DND-41 (cell line): ENCODE data around the gene DYSF.

Source experiments
- ATAC-seq: fragments of 200-7000 bp; cut with Tn5 transposase; 3 replicates; pipeline ENCODE4 v1.9.1; 2021; ENCODE audit warnings: low read depth; ENCODE audit not compliant: insufficient read depth
- DNase-seq: peaks from one replicate; pipeline ENCODE4 v3.0.0-alpha.2; 2020
- H2AFZ ChIP-seq: 2 replicates; pipeline ENCODE4 v1.6.0; 2012; ENCODE audit warnings: low read depth, low read length
- H3K27ac ChIP-seq: 2 replicates; pipeline ENCODE4 v1.5.1; 2012; ENCODE audit warnings: low read length, inconsistent platforms
- H3K27me3 ChIP-seq: fragments of 200-600 bp; sonication (generic); 2 replicates; pipeline ENCODE4 v1.6.0; 2012; ENCODE audit warnings: low read length, mild to moderate bottlenecking, inconsistent platforms; ENCODE audit not compliant: insufficient read depth, poor library complexity
- H3K36me3 ChIP-seq: 2 replicates; pipeline ENCODE4 v1.5.1; 2012; ENCODE audit warnings: low read length, inconsistent platforms; ENCODE audit not compliant: insufficient read depth
- H3K4me1 ChIP-seq: 2 replicates; pipeline ENCODE4 v1.5.1; 2012; ENCODE audit warnings: mild to moderate bottlenecking, low read length; ENCODE audit not compliant: insufficient read depth
- H3K4me2 ChIP-seq: 2 replicates; pipeline ENCODE4 v1.6.0; 2012; ENCODE audit warnings: mild to moderate bottlenecking, moderate library complexity, low read length, inconsistent platforms; ENCODE audit not compliant: insufficient read depth
- H3K4me3 ChIP-seq, 2 experiments: fragments of 200-600 bp in 1 of 2; shearing (Covaris generic) in 1 of 2; 2 replicates each; pipeline ENCODE4 v1.5.1; 2012 to 2016; ENCODE audit warnings: inconsistent platforms in 2 of 2, low read length in 2 of 2, mild to moderate bottlenecking in 2 of 2, low read depth in 1 of 2, moderate library complexity in 1 of 2
- H3K79me2 ChIP-seq: 2 replicates; pipeline ENCODE4 v1.6.0; 2012; ENCODE audit warnings: low read length, inconsistent platforms; ENCODE audit not compliant: insufficient read depth
- H3K9ac ChIP-seq: 2 replicates; pipeline ENCODE4 v1.6.0; 2012; ENCODE audit warnings: low read depth, mild to moderate bottlenecking, inconsistent platforms, low read length, moderate library complexity
- H3K9me3 ChIP-seq: 2 replicates; pipeline ENCODE4 v1.5.1; 2012; ENCODE audit warnings: low read length, moderate library complexity, mild to moderate bottlenecking, inconsistent platforms; ENCODE audit not compliant: insufficient read depth, severe bottlenecking
- H4K20me1 ChIP-seq: 2 replicates; pipeline ENCODE4 v1.6.0; 2012; ENCODE audit warnings: low read length; ENCODE audit not compliant: insufficient read depth
- CTCF ChIP-seq: IDR thresholded peaks from 2 replicates; pipeline ENCODE4 v1.5.1; 2012; ENCODE audit warnings: borderline replicate concordance, low read length, moderate library complexity, mild to moderate bottlenecking; ENCODE audit not compliant: poor library complexity, severe bottlenecking; ENCODE audit errors: extremely low read depth
- EZH2 ChIP-seq: IDR thresholded peaks from 3 replicates; pipeline ENCODE4 v1.6.1; 2012; ENCODE audit warnings: borderline replicate concordance, low read depth, mild to moderate bottlenecking, moderate library complexity, low read length, inconsistent platforms; ENCODE audit not compliant: severe bottlenecking

Gene DYSF

DNA sequence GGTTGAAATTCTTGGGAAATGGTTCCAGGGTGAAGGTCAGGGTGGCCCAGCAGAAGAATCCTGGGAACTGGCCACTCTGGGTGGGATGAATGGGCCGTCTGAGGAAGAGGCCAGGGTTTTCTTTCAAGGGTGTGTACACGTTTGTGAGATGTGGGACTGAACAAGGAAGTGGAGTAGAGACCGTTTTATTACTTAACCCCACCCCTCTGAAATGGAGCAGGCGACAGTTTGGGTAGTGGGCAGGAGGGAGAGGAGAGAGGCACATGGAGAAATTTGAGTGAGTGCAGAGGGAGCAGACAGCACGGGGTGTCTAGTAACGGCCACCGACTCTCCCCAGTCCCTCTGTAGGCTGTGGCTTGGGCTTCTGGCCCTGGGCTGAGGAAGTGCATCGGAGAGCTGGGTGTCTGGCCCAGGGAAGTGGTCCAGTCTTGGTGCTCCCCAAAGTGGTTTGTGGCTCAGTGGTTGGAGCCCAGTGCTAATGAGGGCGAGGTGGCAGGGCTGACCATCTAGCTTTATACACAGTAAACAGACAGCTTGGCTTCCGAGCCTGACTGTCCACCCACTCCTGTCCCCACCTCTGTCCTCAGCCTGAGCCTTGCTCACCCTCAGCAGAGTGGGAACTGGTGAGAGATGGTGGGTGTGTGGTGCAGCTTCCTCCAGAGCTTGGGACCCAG lies 135.3 kb downstream of the DYSF start:
- H3K4me2 ChIP-seq: no peak overlapping the region
- TF ChIP-seq EZH2: no peak
- ATAC-seq (no peak), DNase-seq (no peak)
- no peaks in the 10 kb centered on the region for H3K9me3 ChIP-seq
- H3K4me1 ChIP-seq: no peaks in the 10 kb centered on the region
- H3K79me2 ChIP-seq: no peaks in the 10 kb centered on the region
- no peaks in the 10 kb centered on the region for H3K36me3 ChIP-seq
- H3K9ac ChIP-seq: no peak overlapping the region
- H3K27ac ChIP-seq: no peak overlapping the region
- H3K27me3 ChIP-seq: peaks cover 5% of the 10 kb centered on the region
- no peak overlapping the region for H3K4me3 ChIP-seq
- H2AFZ ChIP-seq: no peak overlapping the region
- H4K20me1 ChIP-seq: no peaks in the 10 kb centered on the region

- no peak overlapping the region for H3K4me3 ChIP-seq
- no peaks in the 10 kb centered on the region for H3K4me1 ChIP-seq
- no peaks in the 10 kb centered on the region for H3K27me3 ChIP-seq
- H3K36me3 ChIP-seq: no peaks in the 10 kb centered on the region
- H4K20me1 ChIP-seq: no peaks in the 10 kb centered on the region
- DNase-seq (no peak), ATAC-seq (no peak)
- no peaks in the 10 kb centered on the region for H3K9me3 ChIP-seq
- no peak overlapping the region for H3K4me2 ChIP-seq
- H3K9ac ChIP-seq: no peak overlapping the region
- H3K79me2 ChIP-seq: no peaks in the 10 kb centered on the region
- H2AFZ ChIP-seq: no peak overlapping the region
- H3K27ac ChIP-seq: no peak overlapping the region
- TF ChIP-seq CTCF (no peak), EZH2 (no peak)
These were observed 136.4 kb downstream of the DYSF start for GRCh38 chr2:71589763-71590162.

GRCh38 chr2:71591044-71591443 lies 137.7 kb downstream of the DYSF start:
- TF ChIP-seq CTCF: no peak
- TF ChIP-seq EZH2: no peak
- Histone ChIP-seq H3K36me3 (no peaks in the 10 kb centered on the region), H4K20me1 (no peaks in the 10 kb centered on the region), H3K27ac (no peak overlapping the region), H3K4me1 (no peaks in the 10 kb centered on the region), H3K27me3 (no peaks in the 10 kb centered on the region), H3K4me2 (no peak overlapping the region), H3K9ac (no peak overlapping the region), H2AFZ (no peak overlapping the region), H3K9me3 (no peaks in the 10 kb centered on the region), H3K79me2 (no peaks in the 10 kb centered on the region), H3K4me3 (no peak overlapping the region)
- DNase-seq: no peak
- no peak for ATAC-seq

GRCh38 chr2:71592181-71592711 lies 138.9 kb downstream of the DYSF start:
- H3K9me3 ChIP-seq: no peaks in the 10 kb centered on the region
- H3K27me3 ChIP-seq: no peaks in the 10 kb centered on the region
- H4K20me1 ChIP-seq: no peaks in the 10 kb centered on the region
- TF ChIP-seq CTCF: no peak
- no peak for TF ChIP-seq EZH2
- H2AFZ ChIP-seq: no peak overlapping the region
- no peaks in the 10 kb centered on the region for H3K79me2 ChIP-seq
- no peaks in the 10 kb centered on the region for H3K4me1 ChIP-seq
- no peak overlapping the region for H3K9ac ChIP-seq
- H3K4me3 ChIP-seq: no peak overlapping the region
- H3K36me3 ChIP-seq: no peaks in the 10 kb centered on the region
- DNase-seq (no peak), ATAC-seq (no peak)
- no peak overlapping the region for H3K4me2 ChIP-seq
- H3K27ac ChIP-seq: no peak overlapping the region
